ENCODE measurements around the gene NLRP6.
"Not testable (repeated sequence)": the region's sequence is repeated elsewhere in the genome, so short reads cannot be mapped to it uniquely, and the experiment has no call there.

NLRP6 gene

DNA sequence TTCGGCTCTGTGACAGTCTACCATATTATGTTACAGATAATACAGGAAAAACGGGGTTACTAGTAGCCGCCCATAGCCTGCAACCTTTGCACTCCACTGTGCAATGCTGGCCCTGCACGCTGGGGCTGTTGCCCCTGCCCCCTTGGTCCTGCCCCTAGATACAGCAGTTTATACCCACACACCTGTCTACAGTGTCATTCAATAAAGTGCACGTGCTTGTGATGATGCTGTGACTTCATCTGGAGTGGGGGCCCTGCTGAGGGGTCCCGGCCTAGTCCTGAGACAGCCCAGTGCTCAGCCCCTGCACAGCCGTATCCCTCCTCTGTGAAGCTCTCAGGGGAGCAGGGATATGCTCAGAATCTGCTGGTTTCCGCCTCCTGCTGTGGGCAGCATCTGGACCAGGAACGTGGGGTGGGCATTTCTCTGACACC is 36.9 kb downstream of the NLRP6 start:
- no peaks in the 10 kb centered on the region for H3K27me3 ChIP-seq (ENCODE audit: control insufficient read depth in 2 of 2, insufficient read depth in 2 of 2, low read length in 2 of 2)
- H3K4me3 ChIP-seq (ENCODE audit: low read length in 2 of 2), result peak overlapping the region; percentile 69 to 82
- H3K4me1 ChIP-seq (ENCODE audit: control insufficient read depth in 2 of 2, insufficient read depth in 2 of 2, low read length in 2 of 2), result peaks cover 19 to 37% of the 10 kb centered on the region in 2 donors
- H3K9ac ChIP-seq (ENCODE audit: low read depth in 1 of 2, low read length in 2 of 2), result peak overlapping the region; percentile 52 to 76
- no peaks in the 10 kb centered on the region for H3K9me3 ChIP-seq (ENCODE audit: control insufficient read depth in 2 of 2, low read length in 2 of 2)
- H3K36me3 ChIP-seq (ENCODE audit: control insufficient read depth in 2 of 2, insufficient read depth in 2 of 2, low read length in 2 of 2), result peaks cover 0 to 2% of the 10 kb centered on the region in 2 donors
- peak overlapping the region; percentile 44 to 81 for H3K27ac ChIP-seq (ENCODE audit: low read depth in 2 of 2, low read length in 2 of 2)

DNA sequence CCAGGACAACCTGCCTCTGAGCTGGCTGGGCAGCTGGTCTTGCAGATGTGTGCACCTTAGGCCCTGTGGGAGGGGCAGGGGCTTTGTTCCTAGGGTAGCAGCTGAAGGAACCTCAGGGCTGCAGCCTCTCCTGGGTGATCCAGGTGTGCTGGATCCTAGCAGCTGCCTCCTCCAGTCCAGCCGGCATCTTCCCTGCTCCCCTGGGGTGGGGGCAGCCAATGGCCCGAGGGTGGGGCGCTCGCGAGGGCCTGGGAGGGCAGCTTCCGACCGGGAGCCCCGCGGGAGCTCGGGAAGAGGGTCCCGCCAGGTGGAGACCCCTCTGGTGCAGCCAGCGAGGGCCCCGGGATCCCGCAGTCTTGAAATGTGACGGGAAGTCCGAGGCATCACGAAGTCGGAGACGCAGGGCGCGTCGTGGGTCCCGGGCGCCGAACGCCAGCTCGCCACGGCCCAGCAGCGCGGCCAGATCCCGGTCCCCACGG is 37.3 kb downstream of the NLRP6 start:
- peak overlapping the region; percentile 41 to 76 for H3K9ac ChIP-seq (ENCODE audit: low read depth in 1 of 2, low read length in 2 of 2)
- no peaks in the 10 kb centered on the region for H3K9me3 ChIP-seq (ENCODE audit: control insufficient read depth in 2 of 2, low read length in 2 of 2)
- H3K27ac ChIP-seq (ENCODE audit: low read depth in 2 of 2, low read length in 2 of 2), result peak overlapping the region; percentile 44 to 81
- H3K36me3 ChIP-seq (ENCODE audit: control insufficient read depth in 2 of 2, insufficient read depth in 2 of 2, low read length in 2 of 2), result peaks cover 0 to 2% of the 10 kb centered on the region in 2 donors
- H3K27me3 ChIP-seq (ENCODE audit: control insufficient read depth in 2 of 2, insufficient read depth in 2 of 2, low read length in 2 of 2), result no peaks in the 10 kb centered on the region
- peak overlapping the region; percentile 69 to 82 for H3K4me3 ChIP-seq (ENCODE audit: low read length in 2 of 2)
- peaks cover 19 to 41% of the 10 kb centered on the region in 2 donors for H3K4me1 ChIP-seq (ENCODE audit: control insufficient read depth in 2 of 2, insufficient read depth in 2 of 2, low read length in 2 of 2)

DNA sequence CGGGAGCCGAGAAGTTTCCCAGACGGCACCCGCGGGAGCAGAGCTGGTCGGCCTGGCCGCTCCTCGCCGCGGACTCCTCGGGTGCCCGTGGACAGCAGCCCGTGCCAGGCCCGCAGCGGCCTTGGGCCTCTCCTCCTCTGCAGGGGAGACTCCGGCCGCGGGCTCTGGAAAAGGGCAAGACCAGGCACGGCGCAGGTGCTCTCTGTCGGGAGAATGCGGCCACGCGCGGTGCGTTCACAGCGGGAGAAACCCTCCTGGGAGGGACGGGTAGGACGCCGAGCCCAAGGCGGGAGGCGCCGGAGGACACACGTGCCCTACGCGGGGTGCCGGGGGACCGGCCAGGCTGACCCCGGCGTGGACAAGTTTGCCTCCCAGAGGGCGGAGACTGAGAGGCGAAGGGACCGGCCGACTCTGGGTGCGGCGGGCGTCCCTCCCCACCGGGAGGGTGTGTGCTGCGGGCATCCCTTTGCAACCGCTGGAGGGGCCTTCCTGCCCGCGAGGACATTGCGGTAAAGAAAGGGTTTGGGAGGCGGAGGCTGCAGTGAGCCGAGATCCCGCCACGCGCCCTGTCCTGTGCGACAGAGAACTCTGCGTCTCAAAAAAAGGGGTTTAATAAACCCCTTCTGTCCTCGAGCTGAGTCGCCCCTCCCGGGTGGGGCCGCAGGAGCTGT is 38.0 kb downstream of the NLRP6 start:
- no peaks in the 10 kb centered on the region for H3K9me3 ChIP-seq (ENCODE audit: control insufficient read depth in 2 of 2, low read length in 2 of 2)
- peak overlapping the region; percentile 69 to 82 for H3K4me3 ChIP-seq (ENCODE audit: low read length in 2 of 2)
- peaks cover 0 to 2% of the 10 kb centered on the region in 2 donors for H3K36me3 ChIP-seq (ENCODE audit: control insufficient read depth in 2 of 2, insufficient read depth in 2 of 2, low read length in 2 of 2)
- H3K27ac ChIP-seq (ENCODE audit: low read depth in 2 of 2, low read length in 2 of 2), result peak overlapping the region; percentile 44 to 81
- no peaks in the 10 kb centered on the region for H3K27me3 ChIP-seq (ENCODE audit: control insufficient read depth in 2 of 2, insufficient read depth in 2 of 2, low read length in 2 of 2)
- peak overlapping the region; percentile 24 to 76 for H3K9ac ChIP-seq (ENCODE audit: low read depth in 1 of 2, low read length in 2 of 2)
- peaks cover 20 to 43% of the 10 kb centered on the region in 2 donors for H3K4me1 ChIP-seq (ENCODE audit: control insufficient read depth in 2 of 2, insufficient read depth in 2 of 2, low read length in 2 of 2)

DNA sequence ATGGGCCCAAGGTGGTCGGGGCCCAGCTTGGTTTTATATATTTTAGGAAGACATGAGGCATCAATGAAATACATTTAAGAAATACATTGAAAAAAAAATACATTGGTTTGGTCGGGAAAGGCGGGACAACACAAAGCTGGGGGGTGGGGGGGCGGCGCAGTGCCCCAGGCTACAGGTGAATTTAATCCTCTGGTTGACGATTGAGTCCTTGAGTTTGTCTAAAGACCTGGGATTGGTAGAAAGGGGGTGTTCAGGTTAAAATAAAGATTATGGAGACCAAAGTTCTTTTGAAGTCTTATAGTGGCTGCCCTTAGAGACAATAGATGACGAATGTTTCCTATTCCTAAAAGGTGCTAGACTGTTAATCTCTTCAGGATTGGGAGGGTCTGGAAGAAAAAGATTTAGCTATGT is 38.7 kb downstream of the NLRP6 start:
- Histone ChIP-seq H3K4me1 (ENCODE audit: control insufficient read depth in 2 of 2, insufficient read depth in 2 of 2, low read length in 2 of 2) (peaks cover 19 to 39% of the 10 kb centered on the region in 2 donors), H3K27me3 (ENCODE audit: control insufficient read depth in 2 of 2, insufficient read depth in 2 of 2, low read length in 2 of 2) (no peaks in the 10 kb centered on the region), H3K27ac (ENCODE audit: low read depth in 2 of 2, low read length in 2 of 2) (peak overlapping the region in 1 of 2 donors; percentile 81), H3K9ac (ENCODE audit: low read depth in 1 of 2, low read length in 2 of 2) (no peak overlapping the region), H3K4me3 (ENCODE audit: low read length in 2 of 2) (peak overlapping the region in 1 of 2 donors; percentile 82), H3K36me3 (ENCODE audit: control insufficient read depth in 2 of 2, insufficient read depth in 2 of 2, low read length in 2 of 2) (peaks cover 0 to 2% of the 10 kb centered on the region in 2 donors), H3K9me3 (ENCODE audit: control insufficient read depth in 2 of 2, low read length in 2 of 2) (no peaks in the 10 kb centered on the region)

DNA sequence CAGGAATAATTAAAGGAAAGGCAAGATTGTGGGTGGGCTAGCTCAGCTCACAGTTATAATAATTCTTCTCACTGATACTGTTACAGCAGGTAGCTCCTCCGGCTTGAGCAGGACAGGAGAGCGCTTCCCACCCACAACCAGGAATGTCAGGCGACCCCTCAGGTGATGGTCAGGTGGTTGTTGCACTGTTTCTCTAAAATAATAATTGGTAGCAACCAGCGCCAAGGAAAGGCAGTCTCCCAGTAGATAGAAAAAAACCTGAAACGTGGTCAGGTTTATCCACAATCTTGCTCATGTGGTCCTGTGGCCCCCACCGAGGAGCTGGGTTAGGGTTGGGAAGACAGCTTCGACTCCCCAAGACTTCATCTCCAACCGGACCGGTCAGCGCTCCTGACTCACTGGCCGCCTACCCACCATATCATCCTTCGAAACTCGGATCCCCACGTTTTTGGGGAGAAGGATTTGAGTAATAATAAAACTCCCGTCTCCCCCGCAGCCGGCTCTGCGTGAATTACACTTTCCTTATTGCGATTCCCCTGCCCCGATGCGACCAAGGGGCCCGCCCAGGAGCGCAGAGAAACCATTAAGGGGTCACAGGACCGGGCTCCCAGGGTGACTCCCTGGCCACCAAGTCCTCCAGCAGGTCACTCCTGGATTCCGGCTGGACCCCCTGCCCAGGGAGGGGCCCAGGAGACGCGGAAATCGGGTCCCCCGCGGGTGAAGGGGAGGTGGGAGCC is 39.6 kb downstream of the NLRP6 start:
- H3K9me3 ChIP-seq (ENCODE audit: control insufficient read depth in 2 of 2, low read length in 2 of 2); H3K36me3 ChIP-seq (ENCODE audit: control insufficient read depth in 2 of 2, insufficient read depth in 2 of 2, low read length in 2 of 2); H3K27me3 ChIP-seq (ENCODE audit: control insufficient read depth in 2 of 2, insufficient read depth in 2 of 2, low read length in 2 of 2); H3K9ac ChIP-seq (ENCODE audit: low read depth in 1 of 2, low read length in 2 of 2): not testable (repeated sequence)
- H3K4me1 ChIP-seq (ENCODE audit: control insufficient read depth in 2 of 2, insufficient read depth in 2 of 2, low read length in 2 of 2), result peaks cover 14 to 36% of the 10 kb centered on the region in 2 donors
- H3K27ac ChIP-seq (ENCODE audit: low read depth in 2 of 2, low read length in 2 of 2), result peak overlapping the region; percentile 28 to 81
- peak overlapping the region in 1 of 2 donors; percentile 38 for H3K4me3 ChIP-seq (ENCODE audit: low read length in 2 of 2)

DNA sequence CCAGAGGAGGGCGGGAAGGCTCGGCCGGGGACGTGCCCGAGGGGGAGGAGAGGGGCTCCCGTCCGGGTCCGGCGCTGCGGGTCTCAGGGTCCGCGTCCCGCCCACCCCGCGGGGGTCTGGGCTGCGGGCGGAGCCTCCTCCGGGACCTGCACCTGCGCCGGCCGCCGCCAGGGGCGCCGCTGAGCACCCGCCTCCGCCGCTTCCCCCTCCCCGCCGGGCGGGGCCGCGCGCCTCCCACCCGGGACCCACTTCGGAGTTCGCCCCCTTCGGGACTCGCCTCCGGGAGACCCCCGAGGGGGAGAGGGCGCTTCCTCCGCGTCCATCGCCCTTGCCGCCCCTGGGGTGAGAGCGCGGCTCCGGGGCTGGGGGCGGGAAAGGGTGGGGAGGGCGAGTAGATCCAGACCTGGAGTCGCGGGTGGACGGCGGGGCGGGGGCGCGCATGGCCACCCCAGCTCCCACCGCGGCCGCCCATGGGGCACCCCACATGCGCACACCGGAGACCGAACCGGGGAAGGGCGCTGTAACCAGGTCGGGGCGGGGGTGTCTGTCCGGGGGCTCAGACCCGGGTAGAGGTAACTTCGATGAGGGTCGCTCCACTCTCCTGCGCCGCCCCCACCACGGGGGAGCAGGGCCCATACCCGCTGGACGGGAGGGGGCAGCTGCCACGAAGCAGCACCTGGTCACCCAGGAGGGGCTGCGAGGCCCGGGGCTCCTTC is 40.4 kb downstream of the NLRP6 start:
- H3K9ac ChIP-seq (ENCODE audit: low read depth in 1 of 2, low read length in 2 of 2), result peak overlapping the region in 1 of 2 donors; percentile 89

DNA sequence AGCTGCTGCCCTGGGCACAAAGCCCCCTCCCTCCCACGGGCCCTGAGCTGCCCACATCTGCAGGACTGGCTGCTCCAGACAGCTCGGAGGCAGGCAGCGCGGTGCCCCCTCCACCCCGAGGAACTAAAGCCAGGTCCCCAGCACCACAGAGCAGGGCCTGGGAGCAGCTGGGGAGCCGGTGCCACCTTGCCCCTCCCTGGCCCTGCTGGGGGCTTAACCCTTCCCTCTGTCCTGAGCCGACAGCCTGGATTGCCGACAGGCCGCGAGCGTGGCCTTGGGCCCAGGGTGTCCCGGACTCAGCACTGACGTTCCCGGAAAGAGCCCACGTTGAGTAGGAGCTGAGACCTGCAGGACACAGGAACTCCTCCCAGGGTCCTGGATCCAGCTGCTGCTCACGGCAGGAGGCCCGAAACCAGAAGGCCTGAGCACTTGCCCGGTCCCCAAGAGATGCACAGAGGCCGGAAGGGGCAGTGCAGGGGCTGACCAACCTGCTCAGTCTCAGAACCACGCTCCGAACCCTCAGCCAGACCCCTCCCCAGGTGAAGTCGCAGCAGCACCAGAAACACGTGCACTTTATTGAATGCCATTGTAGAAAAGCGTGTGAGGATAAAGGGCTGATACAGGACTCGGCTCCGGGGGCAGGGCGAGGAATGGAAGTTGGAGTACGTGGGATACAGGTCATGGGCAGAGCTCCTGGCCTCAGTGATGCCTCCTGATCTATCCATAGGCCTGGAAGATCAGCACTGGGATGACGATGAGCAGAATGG is 41.1 kb downstream of the NLRP6 start:
- H3K27me3 ChIP-seq (ENCODE audit: control insufficient read depth in 2 of 2, insufficient read depth in 2 of 2, low read length in 2 of 2); H3K9me3 ChIP-seq (ENCODE audit: control insufficient read depth in 2 of 2, low read length in 2 of 2); H3K36me3 ChIP-seq (ENCODE audit: control insufficient read depth in 2 of 2, insufficient read depth in 2 of 2, low read length in 2 of 2): not testable (repeated sequence)
- Histone ChIP-seq H3K27ac (ENCODE audit: low read depth in 2 of 2, low read length in 2 of 2) (peak overlapping the region; percentile 87 to 90), H3K4me1 (ENCODE audit: control insufficient read depth in 2 of 2, insufficient read depth in 2 of 2, low read length in 2 of 2) (peaks cover 5 to 22% of the 10 kb centered on the region in 2 donors), H3K4me3 (ENCODE audit: low read length in 2 of 2) (peak overlapping the region; percentile 59 to 78), H3K9ac (ENCODE audit: low read depth in 1 of 2, low read length in 2 of 2) (peak overlapping the region; percentile 74 to 89)

More for the DNA sequence above, 40.4 kb downstream of the NLRP6 start:
- H3K36me3 ChIP-seq (ENCODE audit: control insufficient read depth in 2 of 2, insufficient read depth in 2 of 2, low read length in 2 of 2); H3K9me3 ChIP-seq (ENCODE audit: control insufficient read depth in 2 of 2, low read length in 2 of 2); H3K27me3 ChIP-seq (ENCODE audit: control insufficient read depth in 2 of 2, insufficient read depth in 2 of 2, low read length in 2 of 2): not testable (repeated sequence)
- Histone ChIP-seq H3K4me1 (ENCODE audit: control insufficient read depth in 2 of 2, insufficient read depth in 2 of 2, low read length in 2 of 2) (peaks cover 7 to 29% of the 10 kb centered on the region in 2 donors), H3K4me3 (ENCODE audit: low read length in 2 of 2) (peak overlapping the region; percentile 48 to 50), H3K27ac (ENCODE audit: low read depth in 2 of 2, low read length in 2 of 2) (peak overlapping the region; percentile 63 to 90)

DNA sequence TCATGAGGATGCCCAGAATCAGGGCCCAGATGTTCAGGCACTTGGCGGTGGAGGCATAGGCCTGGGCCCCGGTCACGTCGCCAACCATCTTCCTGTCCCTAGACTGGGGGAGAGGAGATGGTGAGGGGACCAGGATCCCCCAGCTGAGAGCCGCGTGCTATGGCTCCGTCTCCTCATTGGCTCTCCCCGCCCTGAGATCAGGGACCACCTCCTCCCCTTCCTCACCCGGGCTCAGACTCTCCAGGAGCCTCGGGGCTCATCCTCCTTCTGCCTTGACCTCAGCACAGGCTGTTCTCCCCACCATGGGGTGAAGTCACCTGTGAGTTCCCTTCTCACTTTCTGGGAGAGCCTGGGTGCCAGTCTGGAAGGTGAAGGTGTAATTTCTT is 41.7 kb downstream of the NLRP6 start:
- H3K36me3 ChIP-seq (ENCODE audit: control insufficient read depth in 2 of 2, insufficient read depth in 2 of 2, low read length in 2 of 2); H3K9me3 ChIP-seq (ENCODE audit: control insufficient read depth in 2 of 2, low read length in 2 of 2); H3K27me3 ChIP-seq (ENCODE audit: control insufficient read depth in 2 of 2, insufficient read depth in 2 of 2, low read length in 2 of 2): not testable (repeated sequence)
- peak overlapping the region; percentile 87 to 90 for H3K27ac ChIP-seq (ENCODE audit: low read depth in 2 of 2, low read length in 2 of 2)
- peak overlapping the region; percentile 74 to 89 for H3K9ac ChIP-seq (ENCODE audit: low read depth in 1 of 2, low read length in 2 of 2)
- peak overlapping the region; percentile 78 to 84 for H3K4me3 ChIP-seq (ENCODE audit: low read length in 2 of 2)
- H3K4me1 ChIP-seq (ENCODE audit: control insufficient read depth in 2 of 2, insufficient read depth in 2 of 2, low read length in 2 of 2), result peaks cover 6 to 19% of the 10 kb centered on the region in 2 donors

DNA sequence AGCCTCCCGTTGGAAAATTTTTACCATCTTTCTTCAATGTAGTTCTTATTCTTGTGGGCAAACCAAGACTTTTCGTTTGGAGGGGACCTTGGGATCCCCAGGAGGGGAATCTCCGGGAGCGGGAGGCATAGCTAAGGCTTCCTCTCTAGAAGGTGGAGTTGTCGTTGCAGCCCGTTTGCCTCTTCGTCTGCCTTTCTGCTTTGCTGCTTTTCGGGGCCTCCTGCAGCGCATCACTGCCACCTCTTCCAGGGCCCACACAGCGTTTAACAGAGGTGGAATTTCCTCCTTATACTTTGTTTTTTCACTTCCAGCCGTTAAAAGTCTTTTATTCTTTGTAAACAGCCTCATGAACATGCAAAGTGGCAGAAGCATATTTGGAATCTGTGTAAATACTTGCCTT is 45.9 kb downstream of the NLRP6 start:
- H3K4me3 ChIP-seq (ENCODE audit: low read length in 2 of 2), result no peak overlapping the region
- no peaks in the 10 kb centered on the region for H3K36me3 ChIP-seq (ENCODE audit: control insufficient read depth in 2 of 2, insufficient read depth in 2 of 2, low read length in 2 of 2)
- H3K27me3 ChIP-seq (ENCODE audit: control insufficient read depth in 2 of 2, insufficient read depth in 2 of 2, low read length in 2 of 2), result no peaks in the 10 kb centered on the region
- peak overlapping the region in 1 of 2 donors; percentile 6 for H3K9ac ChIP-seq (ENCODE audit: low read depth in 1 of 2, low read length in 2 of 2)
- no peaks in the 10 kb centered on the region for H3K9me3 ChIP-seq (ENCODE audit: control insufficient read depth in 2 of 2, low read length in 2 of 2)
- H3K4me1 ChIP-seq (ENCODE audit: control insufficient read depth in 2 of 2, insufficient read depth in 2 of 2, low read length in 2 of 2), result peaks cover 20 to 23% of the 10 kb centered on the region in 2 donors
- peak overlapping the region; percentile 61 to 63 for H3K27ac ChIP-seq (ENCODE audit: low read depth in 2 of 2, low read length in 2 of 2)
